PFSK-1 (cell line): ENCODE data around the gene COL6A3.

ENCODE experiments used
- POLR2AphosphoS5 ChIP-seq: IDR thresholded peaks from 2 replicates; pipeline ENCODE4 v1.6.1; 2012; ENCODE audit warnings: low read depth, mild to moderate bottlenecking, control low read depth, low read length, moderate library complexity
- REST ChIP-seq, 2 experiments: IDR thresholded peaks; 2 replicates each; pipeline versions ENCODE4 v1.6.1 to v1.8.0; 2011 to 2012; ENCODE audit warnings: low read depth in 2 of 2, low read length in 2 of 2, control low read depth in 1 of 2, inconsistent platforms in 1 of 2, mild to moderate bottlenecking in 1 of 2, moderate library complexity in 1 of 2; ENCODE audit not compliant: insufficient read depth in 1 of 2
- SIN3A ChIP-seq: IDR thresholded peaks from 2 replicates; pipeline ENCODE4 v1.6.1; 2012; ENCODE audit warnings: mild to moderate bottlenecking, low read length, moderate library complexity, borderline replicate concordance; ENCODE audit not compliant: insufficient read depth
- TAF1 ChIP-seq: IDR thresholded peaks from 2 replicates; pipeline ENCODE4 v1.6.1; 2012; ENCODE audit warnings: low read length, control low read depth, borderline replicate concordance; ENCODE audit not compliant: insufficient read depth

GRCh38 chr2:237435844-237436587 is 22.1 kb upstream of the COL6A3 start:
- TF ChIP-seq TAF1 (no peak), POLR2AphosphoS5 (no peak), SIN3A (no peak), REST (IDR thresholded peaks at IDR 0.05; ENCODE audit: insufficient read depth in 1 of 2, low read depth in 2 of 2, low read length in 2 of 2) (no peak)
